Measurements from ENCODE around the gene RNF152. TPM values are rescaled to one million over a fixed set of nuclear protein-coding genes. Genes with fewer than 3 reads are reported as not detected.

RNF152 gene
- total RNA-seq, 1 donor from 2014 or later = 13.4 TPM

GRCh38 chr18:61822879-61823278 lies 69.9 kb downstream of the RNF152 start:
- H3K4me1 ChIP-seq = no peaks in the 10 kb centered on the region
- H3K27me3 ChIP-seq (ENCODE audit: low read depth) = no peaks in the 10 kb centered on the region
- DNase-seq (no peak), ATAC-seq (no peak)
- H3K27ac ChIP-seq = no peak overlapping the region
- intact Hi-C loops (cut with DNase I) = no loop called here
- no peak for TF ChIP-seq CTCF (IDR thresholded peaks at IDR 0.05)
- H3K36me3 ChIP-seq = no peaks in the 10 kb centered on the region
- no peak overlapping the region for H3K4me3 ChIP-seq
- H3K9me3 ChIP-seq = no peaks in the 10 kb centered on the region

DNA sequence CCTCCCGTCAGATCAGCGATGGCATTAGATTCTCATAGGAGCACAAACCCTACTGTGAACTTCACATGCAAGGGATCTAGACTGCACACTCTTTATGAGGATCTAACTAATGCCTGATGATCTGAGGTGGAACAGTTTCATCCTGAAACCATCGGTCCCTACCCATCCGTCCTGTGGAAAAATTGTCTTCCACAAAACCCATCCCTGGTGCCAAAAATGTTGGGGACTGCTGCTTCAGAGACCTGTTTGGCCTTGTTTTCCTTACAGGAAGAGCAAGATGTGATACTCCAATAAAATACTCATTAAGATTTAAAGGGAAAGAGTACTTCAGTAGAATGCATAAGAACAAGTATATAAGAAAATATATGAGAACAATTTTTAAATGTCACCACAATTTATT lies 71.1 kb downstream of the RNF152 start:
- DNase-seq (no peak), ATAC-seq (no peak)
- no peak for TF ChIP-seq CTCF (IDR thresholded peaks at IDR 0.05)
- Histone ChIP-seq H3K27ac (no peak overlapping the region), H3K36me3 (no peaks in the 10 kb centered on the region), H3K4me3 (no peak overlapping the region), H3K27me3 (ENCODE audit: low read depth) (no peaks in the 10 kb centered on the region), H3K9me3 (no peaks in the 10 kb centered on the region), H3K4me1 (no peaks in the 10 kb centered on the region)
- intact Hi-C loops (cut with DNase I) = no loop called here

GRCh38 chr18:61820882-61821281 lies 71.9 kb downstream of the RNF152 start:
- Histone ChIP-seq H3K27ac (no peak overlapping the region), H3K9me3 (no peaks in the 10 kb centered on the region), H3K27me3 (ENCODE audit: low read depth) (no peaks in the 10 kb centered on the region), H3K4me3 (no peak overlapping the region), H3K36me3 (no peaks in the 10 kb centered on the region), H3K4me1 (no peaks in the 10 kb centered on the region)
- DNase-seq = no peak
- no peak for TF ChIP-seq CTCF (IDR thresholded peaks at IDR 0.05)
- ATAC-seq = no peak
- intact Hi-C loops (cut with DNase I) = no loop called here

GRCh38 chr18:61817086-61817485 lies 75.7 kb downstream of the RNF152 start:
- Histone ChIP-seq H3K4me1 (no peaks in the 10 kb centered on the region), H3K27me3 (ENCODE audit: low read depth) (no peaks in the 10 kb centered on the region), H3K27ac (no peak overlapping the region), H3K9me3 (no peaks in the 10 kb centered on the region), H3K4me3 (no peak overlapping the region), H3K36me3 (peaks cover 8% of the 10 kb centered on the region)
- no peak for TF ChIP-seq CTCF (IDR thresholded peaks at IDR 0.05)
- no peak for ATAC-seq
- intact Hi-C loops (cut with DNase I) = no loop called here
- no peak for DNase-seq

- no peak for ATAC-seq
- intact Hi-C loops (cut with DNase I) = no loop called here
Observed at GRCh38 chr18:61815885-61816470, 76.8 kb downstream of the RNF152 start.

More at GRCh38 chr18:61815885-61816470, 76.8 kb downstream of the RNF152 start:
- H3K4me1 ChIP-seq = no peaks in the 10 kb centered on the region
- H3K27ac ChIP-seq = no peak overlapping the region
- no peaks in the 10 kb centered on the region for H3K27me3 ChIP-seq (ENCODE audit: low read depth)
- H3K9me3 ChIP-seq = no peaks in the 10 kb centered on the region
- peaks cover 8% of the 10 kb centered on the region for H3K36me3 ChIP-seq
- TF ChIP-seq CTCF (IDR thresholded peaks at IDR 0.05) = no peak
- DNase-seq = no peak
- H3K4me3 ChIP-seq = no peak overlapping the region

Measured in lower lobe of right lung (tissue), 2 donors.